GM19372 (cell line): ENCODE results near the gene ZSWIM6.

Experiments used
- ATAC-seq: cut with Tn5 transposase; IDR thresholded peaks from one replicate; pipeline ENCODE4 v1.9.1; 2021; ENCODE audit warnings: mild to moderate bottlenecking, low read depth, moderate library complexity; ENCODE audit not compliant: unreplicated experiment

The ZSWIM6 gene

DNA sequence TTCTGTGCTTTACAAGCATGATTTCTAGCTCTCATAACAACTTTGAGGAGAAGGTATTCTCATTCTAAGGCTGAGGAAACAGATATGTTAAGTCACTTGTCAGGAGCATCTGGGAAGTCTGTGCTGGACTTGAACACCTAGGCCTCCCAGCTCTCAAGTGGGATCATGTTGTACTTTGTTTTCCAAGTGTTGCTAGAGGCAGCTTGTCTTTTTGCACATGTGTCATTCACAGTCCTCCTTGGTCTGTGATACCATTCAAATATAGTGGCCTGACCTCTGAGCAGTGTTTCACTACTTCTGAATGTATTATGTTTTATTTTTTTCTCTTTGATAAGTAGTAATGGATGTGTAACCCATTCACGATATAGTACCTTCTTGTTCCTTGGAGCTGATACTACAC lies 21.2 kb downstream of the ZSWIM6 start:
- no peak for ATAC-seq

DNA sequence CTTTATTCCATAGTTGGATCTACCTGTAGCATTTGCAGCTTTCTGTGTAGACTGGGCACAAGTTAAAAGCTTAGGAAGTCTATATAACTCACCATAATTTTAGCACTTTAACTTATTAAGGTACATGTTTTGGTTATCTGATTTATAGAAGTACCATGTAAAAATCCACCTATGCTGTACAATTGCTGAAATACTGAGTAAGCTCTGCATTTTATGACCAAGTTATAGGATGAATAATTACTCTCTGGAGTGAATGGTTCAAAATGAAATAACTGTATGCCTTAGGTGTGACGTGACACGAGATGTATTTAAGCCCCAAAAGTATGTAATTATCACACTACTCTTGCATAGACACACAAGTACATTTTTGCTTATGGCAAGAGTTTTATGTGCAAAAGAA lies 22.1 kb downstream of the ZSWIM6 start:
- no peak for ATAC-seq

DNA sequence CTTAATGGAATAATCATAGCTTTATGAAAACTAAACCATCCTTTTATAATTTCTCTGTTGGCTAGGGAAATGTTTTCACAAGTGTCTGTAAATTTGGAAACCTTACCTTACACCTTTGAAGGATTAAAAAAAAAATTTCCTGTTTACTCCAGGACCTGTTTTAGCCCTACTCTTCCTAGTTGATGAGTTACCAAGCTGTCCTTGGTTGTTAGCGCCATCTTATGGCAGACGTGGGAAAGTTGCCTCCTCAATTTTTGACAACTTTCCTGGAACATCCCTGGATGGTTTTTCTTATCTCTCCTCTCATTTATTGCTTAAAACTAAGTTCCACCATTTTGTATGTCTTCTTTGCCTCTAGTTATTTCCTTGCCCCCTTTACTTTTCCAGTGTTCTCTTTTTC lies 25.7 kb downstream of the ZSWIM6 start:
- no peak for ATAC-seq

DNA sequence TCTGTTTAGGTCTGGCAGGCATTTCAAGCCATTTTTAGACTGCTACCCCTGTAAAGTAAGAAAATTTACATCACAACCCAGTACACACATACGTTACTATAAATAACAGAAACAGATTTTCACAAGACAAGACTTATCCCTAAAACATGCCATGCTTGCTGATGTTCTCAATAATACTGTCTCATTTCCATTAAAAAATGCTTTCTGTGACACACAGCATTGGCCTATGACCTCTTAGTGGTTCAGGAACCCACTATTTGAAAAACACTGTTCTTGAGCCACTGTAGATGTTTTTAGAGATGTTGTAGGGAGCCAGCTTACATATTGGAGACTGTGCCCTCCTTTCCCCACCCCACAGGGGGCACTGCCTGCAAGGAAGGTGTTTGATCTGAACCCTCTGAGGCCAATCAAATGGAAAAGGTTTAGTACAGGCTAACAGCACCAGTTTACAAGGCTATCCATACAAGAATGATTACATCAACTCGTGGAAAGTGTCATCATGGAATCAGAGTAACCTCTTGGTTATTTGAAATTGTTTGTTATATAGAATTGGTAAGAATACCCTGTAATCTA lies 30.8 kb downstream of the ZSWIM6 start:
- ATAC-seq, result no peak

DNA sequence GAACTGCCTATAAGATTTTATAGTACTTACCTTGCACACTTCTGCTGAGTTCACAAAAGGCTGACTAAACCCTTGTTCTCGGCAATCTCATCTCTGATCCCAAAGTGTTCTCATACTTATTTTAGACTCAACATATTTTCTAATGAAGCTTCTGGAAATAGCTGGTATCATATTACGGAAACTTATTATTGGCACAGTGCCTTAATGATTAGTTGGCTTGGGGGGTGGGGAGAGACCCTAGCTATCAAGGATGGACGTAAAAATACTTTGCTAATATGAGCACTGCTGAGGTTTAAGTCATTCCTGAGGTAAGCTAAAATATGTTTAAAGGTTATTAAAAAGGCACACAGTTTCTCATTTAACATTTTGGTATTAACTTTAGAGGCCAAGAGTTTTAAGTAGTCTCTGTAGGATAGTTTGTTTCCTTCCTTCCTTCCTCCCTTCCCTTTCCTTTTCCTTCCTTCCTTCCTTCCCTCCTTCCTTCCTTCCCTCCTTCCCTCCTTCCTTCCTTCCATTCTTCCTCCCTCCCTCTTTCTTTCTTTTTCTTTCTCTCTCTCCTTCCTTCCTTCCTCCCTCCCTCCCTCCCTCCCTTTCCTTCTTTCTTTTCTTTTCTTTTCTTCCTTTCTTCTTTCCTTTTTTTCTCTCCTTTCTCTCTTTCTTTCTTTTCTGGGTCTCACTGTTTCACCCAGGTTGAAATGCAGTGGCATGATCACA lies 31.5 kb downstream of the ZSWIM6 start:
- ATAC-seq, result no peak

DNA sequence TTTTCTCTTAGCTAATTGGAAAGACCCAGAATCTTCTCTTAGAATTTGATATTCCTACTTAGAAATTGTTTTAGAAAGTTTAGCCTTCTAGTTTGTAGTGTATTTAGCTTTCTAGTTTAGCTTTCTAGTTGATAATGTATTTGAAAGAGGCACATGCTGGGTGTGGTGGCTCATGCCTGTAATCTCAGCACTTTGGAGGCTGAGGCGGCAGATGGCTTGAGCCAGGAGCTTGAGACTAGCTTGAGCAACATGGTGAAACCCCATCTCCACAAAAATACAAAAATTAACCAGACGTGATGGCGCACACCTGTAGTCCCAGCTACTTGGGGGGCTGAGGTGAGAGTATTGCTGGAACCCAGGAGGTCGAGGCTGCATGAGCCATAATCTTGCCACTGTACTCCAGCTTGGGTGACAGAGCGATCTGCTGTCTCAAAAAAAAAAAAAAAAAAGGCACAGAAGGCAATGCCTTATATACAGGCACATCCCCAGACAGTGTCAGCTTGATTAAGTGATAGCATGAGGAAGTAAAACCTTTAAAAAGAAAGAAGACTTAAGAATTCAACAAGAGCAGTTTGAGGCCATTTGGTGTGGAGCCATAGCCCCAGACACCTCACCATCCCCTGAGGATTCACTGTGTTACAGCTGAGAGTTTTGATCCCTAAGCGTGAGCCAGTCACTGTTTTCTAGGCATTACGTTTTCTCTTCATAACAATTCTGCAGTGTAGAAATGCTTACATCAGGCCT lies 34.6 kb downstream of the ZSWIM6 start:
- no peak for ATAC-seq

DNA sequence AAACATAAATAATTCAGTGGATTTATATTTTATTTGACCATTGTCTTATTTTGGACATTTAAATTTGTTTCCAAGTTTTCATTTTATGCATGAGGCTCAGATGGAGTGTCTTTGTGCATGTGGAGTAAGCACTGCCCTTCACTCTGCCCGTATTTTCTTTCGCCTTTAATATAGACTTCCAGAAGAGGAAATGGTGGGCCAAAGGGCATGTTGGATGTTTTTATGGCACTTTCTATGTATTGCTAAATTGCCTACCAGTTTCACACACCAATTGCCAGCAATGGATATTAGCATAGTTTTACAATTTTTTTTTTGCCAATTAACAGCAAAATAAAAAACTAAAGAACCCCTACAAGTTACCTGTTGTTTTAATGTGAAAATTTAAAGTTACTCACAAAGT lies 38.4 kb downstream of the ZSWIM6 start:
- no peak for ATAC-seq

DNA sequence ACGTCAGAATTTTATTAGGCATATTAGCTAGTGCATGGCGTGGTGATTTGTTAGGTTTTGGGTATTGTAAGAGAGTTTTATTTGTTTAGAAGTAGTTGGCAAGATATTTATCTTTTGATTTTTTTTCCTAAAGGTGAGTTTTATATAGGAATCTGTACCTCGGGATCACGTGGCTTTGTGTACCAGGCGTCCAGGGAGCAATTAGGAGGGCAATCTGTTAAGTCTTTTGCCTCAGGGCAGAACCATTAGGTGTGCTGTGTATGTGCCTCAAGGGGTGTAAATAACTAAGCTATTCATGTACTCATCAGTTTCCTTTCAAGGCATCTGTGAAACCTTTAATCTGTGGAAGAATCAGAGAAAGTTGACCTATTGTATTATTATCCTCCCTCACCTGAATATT lies 39.4 kb downstream of the ZSWIM6 start:
- no peak for ATAC-seq

DNA sequence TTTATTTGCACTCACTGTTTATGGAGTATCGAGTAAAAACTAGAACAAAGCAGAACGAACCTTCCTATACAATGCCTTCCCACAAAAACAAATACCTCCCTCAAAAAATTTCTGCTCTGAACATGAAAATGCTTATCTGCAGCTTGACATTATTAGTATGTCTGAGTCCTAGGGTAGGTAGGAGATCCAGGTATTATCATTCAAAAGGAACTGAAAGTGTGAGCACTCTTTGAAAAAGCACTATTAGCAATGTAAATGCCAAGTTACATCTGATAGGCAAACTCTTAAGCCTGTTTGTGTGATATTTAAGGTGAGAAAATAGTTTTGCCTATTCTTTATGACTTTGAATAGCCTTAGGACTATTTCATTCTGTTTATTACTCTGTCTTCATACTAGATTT lies 47.6 kb downstream of the ZSWIM6 start:
- no peak for ATAC-seq

DNA sequence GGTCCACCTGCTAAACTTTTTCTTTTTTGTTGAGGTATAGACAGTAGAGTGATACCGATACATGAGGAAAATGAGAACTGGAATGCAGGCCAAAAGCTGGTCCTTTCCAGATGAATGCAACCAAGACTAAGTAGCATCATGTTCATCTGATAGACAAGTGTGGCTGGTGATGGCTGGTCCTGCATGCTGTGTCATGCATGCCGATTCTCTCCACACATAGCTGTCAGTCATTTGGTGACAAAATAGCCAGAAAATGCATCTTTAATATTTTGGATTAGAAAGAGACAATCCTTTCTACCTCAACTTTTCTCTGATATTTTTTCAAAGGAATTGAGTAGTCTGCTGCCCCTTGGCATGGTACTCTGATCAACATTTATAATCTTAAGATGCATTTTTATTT lies 49.9 kb downstream of the ZSWIM6 start:
- no peak for ATAC-seq

DNA sequence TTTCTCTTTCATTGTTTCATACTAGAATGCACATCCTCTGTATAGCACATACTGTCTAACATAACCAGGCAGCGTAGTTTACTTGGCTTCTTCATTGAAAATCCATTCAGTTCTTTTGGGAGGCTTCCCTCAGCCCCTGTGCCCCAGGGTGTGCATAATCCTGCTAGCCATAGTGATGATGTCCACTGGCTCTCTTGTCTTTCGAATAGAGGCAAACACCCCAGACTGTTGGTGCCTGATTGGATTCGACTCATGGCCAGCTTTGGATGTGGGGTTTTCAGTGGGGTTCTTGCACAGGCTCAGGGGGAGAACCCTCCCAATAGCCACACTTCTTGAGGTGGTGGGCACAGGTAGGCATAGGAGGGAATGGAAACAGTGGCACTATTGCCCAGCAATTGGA lies 53.6 kb downstream of the ZSWIM6 start:
- ATAC-seq, result no peak

DNA sequence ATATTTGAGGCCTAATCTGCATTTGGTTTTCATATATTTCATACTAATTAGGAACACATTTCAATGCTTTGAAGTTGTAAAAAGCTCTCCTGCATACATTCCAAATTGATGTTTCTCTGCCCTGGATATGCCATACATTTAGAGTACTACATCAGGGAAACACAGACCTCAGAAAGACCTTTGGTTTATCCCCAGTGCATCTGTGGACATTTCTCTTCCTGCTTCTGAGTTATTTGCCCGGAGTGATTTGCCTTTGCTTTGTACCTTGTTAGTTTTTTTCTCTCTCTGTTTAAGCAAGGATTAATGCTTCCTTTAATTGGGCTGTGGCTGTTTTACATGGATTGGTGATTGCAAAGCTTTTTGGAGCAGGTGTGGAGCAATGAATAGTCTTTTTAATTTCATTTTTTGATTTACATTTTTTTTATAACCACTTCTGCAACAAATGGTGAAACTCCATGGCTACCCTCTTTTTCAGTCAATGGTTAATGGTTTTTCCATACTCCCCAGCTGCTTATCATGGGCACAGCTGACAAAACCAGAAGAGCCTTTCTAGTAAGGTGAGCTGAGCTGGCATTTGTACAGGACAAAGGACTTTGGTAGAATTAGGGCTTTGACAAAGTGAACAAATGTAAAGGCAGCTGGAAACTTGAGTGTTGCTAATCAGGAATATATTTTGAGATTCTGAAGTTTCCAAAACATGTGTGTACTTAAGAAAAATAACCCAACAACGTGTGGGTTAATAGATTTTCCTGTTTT lies 54.2 kb downstream of the ZSWIM6 start:
- no peak for ATAC-seq

DNA sequence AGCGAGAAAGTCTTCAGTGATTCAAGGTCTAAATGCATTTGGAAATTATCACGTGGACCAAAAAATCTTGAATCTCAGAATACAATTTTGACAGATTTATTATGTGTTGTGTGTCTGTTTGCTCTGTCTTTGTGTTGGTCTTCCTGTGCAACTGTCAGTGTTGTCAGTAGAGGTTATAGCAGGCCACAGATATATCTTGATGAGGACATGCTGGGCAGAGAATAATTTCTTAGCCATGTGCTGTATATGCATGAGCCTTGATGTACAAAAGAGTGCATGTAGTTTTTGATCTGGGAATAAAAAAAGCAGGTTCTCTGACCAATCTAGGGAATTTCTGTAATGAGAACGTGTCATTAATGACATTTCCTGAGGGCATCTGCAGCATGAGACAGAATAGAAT lies 57.6 kb downstream of the ZSWIM6 start:
- ATAC-seq, result no peak

DNA sequence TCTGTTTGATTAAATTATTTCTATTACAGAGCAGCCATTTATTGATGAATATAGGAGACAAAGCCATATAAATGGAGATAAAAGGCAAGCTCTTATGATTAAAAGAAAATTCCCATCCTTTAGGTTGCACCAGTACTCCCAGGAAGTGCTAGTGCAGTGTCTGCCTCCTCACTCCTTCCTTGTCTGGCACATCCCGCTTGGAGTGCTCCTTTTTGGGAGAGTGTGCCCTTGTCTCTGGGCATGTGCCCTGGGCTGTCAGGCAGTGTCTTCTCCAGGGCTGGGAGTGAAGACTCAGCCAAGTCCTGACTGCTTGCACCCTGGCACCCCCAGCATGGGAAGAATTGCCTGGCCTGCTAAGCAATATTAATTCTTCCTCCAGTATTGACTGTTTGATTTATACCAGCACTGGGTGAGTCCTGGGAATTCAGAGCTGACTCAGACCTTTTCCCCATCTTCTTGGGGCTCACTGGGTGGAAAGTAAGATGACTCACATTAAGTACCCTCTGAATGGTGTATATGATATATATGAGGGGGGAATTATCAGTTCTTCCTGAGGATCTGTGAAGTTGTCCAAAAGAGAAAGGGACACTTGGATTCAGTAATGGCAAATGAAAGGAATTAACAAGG lies 62.1 kb downstream of the ZSWIM6 start:
- ATAC-seq, result no peak

DNA sequence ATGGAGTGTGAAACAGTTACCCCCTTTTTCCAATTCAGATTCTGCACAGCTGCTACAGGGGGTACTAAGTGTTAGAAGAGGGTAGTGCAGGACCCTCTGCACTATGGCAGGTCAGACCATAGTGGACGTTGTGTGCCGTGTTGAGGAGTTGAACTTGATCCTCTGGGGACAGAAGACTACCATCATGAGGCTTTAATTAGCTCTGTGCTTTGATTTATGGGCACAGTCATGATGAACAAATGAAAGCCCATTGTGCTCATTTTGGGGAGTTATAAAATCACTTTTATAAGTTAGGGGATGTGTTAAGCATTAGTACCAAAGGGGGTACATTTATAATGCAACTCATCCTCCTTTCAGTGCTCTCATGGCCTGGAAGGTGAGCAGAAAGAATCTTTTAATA lies 62.7 kb downstream of the ZSWIM6 start:
- no peak for ATAC-seq

DNA sequence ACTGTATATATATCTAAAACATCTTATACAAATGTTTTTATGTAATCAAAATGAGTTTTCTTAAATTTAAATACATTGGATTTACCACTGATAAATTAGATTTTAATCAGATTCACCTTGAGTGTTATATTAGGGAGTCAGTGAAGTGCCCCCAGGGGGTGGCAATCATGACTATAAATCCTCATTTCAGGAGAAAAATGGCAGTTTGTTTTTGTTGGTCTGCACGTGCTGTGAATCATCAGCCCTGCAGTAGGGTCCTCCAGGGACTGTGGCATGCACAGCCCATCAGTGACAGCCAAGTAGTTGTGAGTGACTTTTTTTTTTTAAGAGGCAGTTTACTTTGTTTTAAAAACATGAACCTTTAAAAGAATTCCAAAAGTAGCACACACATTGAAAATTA lies 65.2 kb downstream of the ZSWIM6 start:
- ATAC-seq, result no peak

DNA sequence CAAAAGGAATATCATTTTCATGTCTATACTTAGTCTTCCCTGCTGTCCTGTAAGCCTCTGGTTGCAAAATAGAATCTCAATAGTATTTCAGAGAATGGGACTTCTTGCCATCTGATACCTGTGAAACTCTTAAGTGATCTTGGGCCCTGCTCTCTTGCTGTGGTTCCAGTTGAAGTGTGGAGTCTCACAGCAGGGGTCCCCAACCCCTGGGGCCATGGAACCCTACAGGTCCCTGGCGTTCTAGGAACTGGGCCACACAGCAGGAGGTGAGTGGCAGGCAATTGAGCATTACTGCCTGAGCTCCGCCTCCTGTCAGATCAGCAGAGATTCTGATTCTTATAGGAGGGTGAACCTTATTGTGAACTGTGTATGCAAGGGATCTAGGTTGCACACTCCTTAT lies 65.9 kb downstream of the ZSWIM6 start:
- no peak for ATAC-seq

DNA sequence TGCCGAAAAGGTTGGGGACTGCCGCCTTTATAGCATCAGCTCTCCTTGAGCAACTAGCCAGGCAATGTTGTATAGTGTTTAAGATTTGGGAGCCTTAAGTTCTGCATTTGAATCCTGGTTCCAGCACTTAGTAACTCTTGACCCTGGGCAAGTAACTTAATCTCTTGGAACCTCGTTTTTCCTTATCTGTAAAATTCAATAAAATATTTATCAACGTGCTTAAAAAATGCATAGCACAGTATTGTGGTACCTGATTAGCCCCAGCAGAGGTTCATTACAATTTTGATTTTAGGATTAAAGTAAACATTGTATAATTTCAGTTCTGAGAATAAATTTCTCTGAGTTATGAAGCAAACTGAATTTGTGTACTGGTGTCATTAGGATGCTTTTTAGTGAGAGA lies 66.4 kb downstream of the ZSWIM6 start:
- no peak for ATAC-seq

DNA sequence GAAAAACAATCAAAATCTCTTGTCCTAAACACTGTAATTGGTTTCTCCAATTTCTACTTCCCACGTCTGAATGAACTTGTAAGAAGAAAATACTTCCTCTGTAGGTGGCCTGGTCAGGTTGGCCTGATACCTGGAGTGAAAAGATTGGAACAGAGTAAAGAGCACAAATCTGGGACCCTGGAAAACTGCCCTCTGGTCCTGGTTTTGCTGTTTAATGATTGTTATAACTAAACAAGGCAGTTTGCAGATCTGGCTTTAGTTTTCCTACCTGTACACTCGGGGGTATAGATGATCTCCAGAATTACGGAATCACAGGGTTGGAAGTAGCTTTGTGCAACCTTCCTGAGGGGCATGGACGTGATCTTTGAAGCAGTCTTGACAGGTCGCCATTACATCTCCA lies 67.6 kb downstream of the ZSWIM6 start:
- no peak for ATAC-seq

DNA sequence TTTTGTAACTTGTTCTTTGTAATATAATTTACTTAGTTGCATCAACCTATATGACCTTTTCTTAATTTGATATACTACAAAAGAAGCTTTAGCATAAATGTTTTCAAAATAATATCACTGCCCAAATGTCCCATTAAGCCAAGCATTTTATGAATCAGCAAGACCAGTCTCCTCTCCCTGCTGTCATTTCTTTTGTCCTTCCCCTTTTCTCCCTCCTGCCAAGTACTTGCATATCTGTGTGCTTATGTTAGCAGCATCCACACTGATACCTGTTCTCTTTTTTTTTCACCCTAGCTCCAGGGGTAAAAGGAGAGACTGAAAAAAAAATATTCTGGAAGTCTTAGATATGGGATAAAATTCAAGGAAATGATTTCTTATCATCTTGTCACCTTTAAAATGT lies 69.7 kb downstream of the ZSWIM6 start:
- no peak for ATAC-seq
